Chondrocyte (in vitro differentiated cells): ENCODE results near the gene AGA. TPM values are rescaled to one million over a fixed set of nuclear protein-coding genes. Genes with fewer than 3 reads are reported as not detected.
A peak's percentile ranks its signal among the peaks of the same experiment; 100 is the strongest.

Source experiments
- DNase-seq: peaks from one replicate; pipeline ENCODE4 v3.0.0; 2021; ENCODE audit warnings: mixed read lengths, low spot score
- H3K27ac Mint-ChIP-seq: one replicate; pipeline ENCODE4 v1.8.0; 2021; ENCODE audit warnings: mild to moderate bottlenecking, moderate library complexity, mixed read lengths; ENCODE audit not compliant: unreplicated experiment
- H3K27me3 Mint-ChIP-seq: 2 replicates; pipeline ENCODE4 v1.8.0; 2021; ENCODE audit warnings: low read depth, mixed read lengths
- H3K36me3 Mint-ChIP-seq: 2 replicates; pipeline ENCODE4 v1.8.0; 2021; ENCODE audit warnings: low read depth, mixed read lengths
- H3K4me1 Mint-ChIP-seq: 2 replicates; pipeline ENCODE4 v1.8.0; 2021; ENCODE audit warnings: low read depth, mild to moderate bottlenecking, mixed read lengths
- H3K4me3 Mint-ChIP-seq: one replicate; pipeline ENCODE4 v1.8.0; 2021; ENCODE audit warnings: mild to moderate bottlenecking, moderate library complexity, mixed read lengths; ENCODE audit not compliant: unreplicated experiment
- H3K9me3 Mint-ChIP-seq: 2 replicates; pipeline ENCODE4 v1.8.0; 2021; ENCODE audit warnings: low read depth, mixed read lengths
- CTCF ChIP-seq: fragments of 200-600 bp; sonication (generic); IDR thresholded peaks from 2 replicates; pipeline ENCODE4 v1.5.0; 2021; ENCODE audit warnings: antibody characterized with exemption, mild to moderate bottlenecking, moderate library complexity
- total RNA-seq: library from RNA; stranded (reverse); gene quantifications from 3 replicates; pipeline ENCODE4 v1.2.1, GENCODE V29; 2021

AGA gene
- total RNA-seq, 1 donor from 2014 or later, result 26.2 TPM

DNA sequence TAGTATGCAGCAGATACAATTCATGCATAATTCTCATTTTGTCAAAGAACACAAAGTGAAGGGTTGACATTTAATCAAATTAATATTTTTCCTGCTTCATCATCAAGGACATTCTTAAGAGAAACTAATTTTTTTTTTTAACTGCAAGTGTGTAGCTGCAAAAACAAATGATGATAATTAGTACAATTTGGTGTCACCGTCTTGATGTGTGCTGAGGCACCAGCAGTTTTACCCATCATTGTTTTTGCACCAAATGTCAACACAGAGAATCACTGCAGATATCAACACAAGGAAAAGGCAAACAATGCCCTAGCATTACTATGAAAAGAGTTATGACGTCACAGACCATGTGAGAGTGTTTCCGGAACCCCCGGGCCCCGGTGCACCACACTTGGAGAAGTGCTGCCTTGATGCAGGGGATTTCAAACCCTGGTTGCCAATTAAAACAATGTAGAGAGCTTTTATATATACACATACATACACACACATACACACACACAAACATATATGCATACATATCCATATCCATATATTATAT is 55.9 kb downstream of the AGA start:
- H3K36me3 Mint-ChIP-seq, result no peaks in the 10 kb centered on the region

GRCh38 chr4:177385576-177386277 is 56.5 kb downstream of the AGA start:
- TF ChIP-seq CTCF, result no peak

More for the DNA sequence above, 55.9 kb downstream of the AGA start:
- H3K27ac Mint-ChIP-seq, result peak overlapping the region; percentile 17
- no peak for TF ChIP-seq CTCF
- peaks cover 5% of the 10 kb centered on the region for H3K9me3 Mint-ChIP-seq
- no peak for DNase-seq
- H3K27me3 Mint-ChIP-seq, result peaks cover 3% of the 10 kb centered on the region
- no peak overlapping the region for H3K4me3 Mint-ChIP-seq
- H3K4me1 Mint-ChIP-seq, result peaks cover 19% of the 10 kb centered on the region

DNA sequence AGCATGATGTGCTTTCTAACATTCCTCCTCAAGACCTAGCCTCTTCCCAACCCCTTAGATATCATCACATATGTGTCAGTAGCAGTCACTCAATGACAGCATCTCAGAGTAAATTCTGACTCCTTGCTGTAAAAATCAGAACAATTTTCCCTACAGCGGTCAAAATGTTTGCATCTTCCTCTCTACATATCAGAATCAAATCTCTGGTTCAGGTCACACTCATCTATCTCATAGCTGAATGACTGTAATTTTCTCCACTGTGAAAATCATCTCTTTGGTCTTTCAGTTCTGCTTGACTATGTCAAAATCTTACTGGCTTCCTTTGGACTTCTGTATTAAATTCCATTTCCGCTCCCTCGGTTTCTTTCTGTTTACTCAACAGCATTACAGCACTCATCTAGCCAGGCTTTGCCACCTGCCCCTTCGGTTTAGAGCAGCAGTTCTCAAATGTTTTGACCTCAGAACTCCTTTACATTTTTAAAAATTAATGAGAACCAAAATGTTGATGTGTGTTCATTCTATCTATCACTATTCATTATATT is 57.3 kb downstream of the AGA start:
- no peak for TF ChIP-seq CTCF
- no peaks in the 10 kb centered on the region for H3K27me3 Mint-ChIP-seq
- peaks cover 15% of the 10 kb centered on the region for H3K4me1 Mint-ChIP-seq
- H3K4me3 Mint-ChIP-seq, result no peak overlapping the region
- H3K9me3 Mint-ChIP-seq, result peaks cover 5% of the 10 kb centered on the region
- H3K27ac Mint-ChIP-seq, result peak overlapping the region; percentile 47
- DNase-seq, result no peak
- H3K36me3 Mint-ChIP-seq, result no peaks in the 10 kb centered on the region

More at GRCh38 chr4:177385576-177386277, 56.5 kb downstream of the AGA start:
- Mint-ChIP-seq H3K4me1 (peaks cover 15% of the 10 kb centered on the region), H3K27me3 (peaks cover 2% of the 10 kb centered on the region), H3K9me3 (peaks cover 5% of the 10 kb centered on the region), H3K27ac (no peak overlapping the region), H3K4me3 (no peak overlapping the region), H3K36me3 (no peaks in the 10 kb centered on the region)
- no peak for DNase-seq

DNA sequence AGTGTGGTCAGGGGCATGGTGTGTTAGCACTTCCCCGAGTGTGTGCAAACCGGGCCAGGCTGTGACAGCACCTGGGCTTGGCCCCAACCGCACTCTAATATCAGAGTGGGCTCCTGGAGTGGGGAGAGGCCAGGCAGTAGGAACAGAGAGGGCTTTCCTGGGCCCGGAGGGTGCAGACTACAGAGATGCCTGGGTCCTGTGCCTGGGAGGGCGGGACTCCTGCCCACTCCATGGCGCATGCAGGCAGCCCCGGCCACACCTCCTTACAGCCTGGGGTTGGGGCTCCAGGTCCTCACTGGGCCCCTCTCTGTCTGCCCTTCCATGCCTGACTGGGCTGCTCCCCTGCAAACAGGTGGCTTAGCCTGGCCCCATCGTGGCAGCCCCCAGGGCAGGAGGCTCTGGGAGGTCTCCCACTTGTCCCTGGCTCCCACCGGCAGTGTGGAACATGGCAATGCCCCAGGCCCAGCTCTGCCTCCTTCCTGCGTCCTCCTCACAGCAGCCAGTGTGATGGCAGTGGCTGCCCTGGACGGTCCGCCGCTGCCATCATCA is 60.4 kb downstream of the AGA start:
- DNase-seq, result no peak
- peaks cover 5% of the 10 kb centered on the region for H3K9me3 Mint-ChIP-seq
- no peaks in the 10 kb centered on the region for H3K36me3 Mint-ChIP-seq
- no peak overlapping the region for H3K27ac Mint-ChIP-seq
- TF ChIP-seq CTCF, result no peak
- H3K27me3 Mint-ChIP-seq, result peaks cover 3% of the 10 kb centered on the region
- no peak overlapping the region for H3K4me3 Mint-ChIP-seq
- H3K4me1 Mint-ChIP-seq, result peaks cover 15% of the 10 kb centered on the region

Other genes with a start within 250 kb of the AGA start
- 1.5 to 2.5 TPM (median 1.7 TPM) in 3 replicates for gene NEIL3, start 132.6 kb downstream of the AGA start, total RNA-seq